AG10803 (cell line): ENCODE results near the gene HM13.
A peak's percentile ranks its signal among the peaks of the same experiment; 100 is the strongest.
"Not testable (repeated sequence)": the region's sequence is repeated elsewhere in the genome, so short reads cannot be mapped to it uniquely, and the experiment has no call there.

Source experiments
- DNase-seq: peaks from one replicate; pipeline ENCODE4 v3.0.0; 2010; ENCODE audit warnings: low read depth
- H3K4me3 ChIP-seq: 2 replicates; pipeline ENCODE4 v1.5.1; 2011; ENCODE audit warnings: mild to moderate bottlenecking, low read length, control low read depth
- CTCF ChIP-seq: conservative IDR thresholded peaks from 2 replicates; pipeline ENCODE4 v1.5.1; 2011; ENCODE audit warnings: mild to moderate bottlenecking, low read length, control low read depth, inconsistent platforms

Gene HM13

GRCh38 chr20:31595380-31595653 lies 81.1 kb downstream of the HM13 start:
- no peak for TF ChIP-seq CTCF
- no peak for DNase-seq
- H3K4me3 ChIP-seq: no peak overlapping the region

GRCh38 chr20:31595654-31596411 lies 81.6 kb downstream of the HM13 start:
- no peak for TF ChIP-seq CTCF
- H3K4me3 ChIP-seq: peak overlapping the region; percentile 24; the same call in 1 of the 2 replicates
- DNase-seq: peak; percentile 97

GRCh38 chr20:31596412-31596715 lies 82.1 kb downstream of the HM13 start:
- peak overlapping the region; percentile 24; the same call in 1 of the 2 replicates for H3K4me3 ChIP-seq
- not testable (repeated sequence) for DNase-seq

GRCh38 chr20:31596831-31597480 lies 82.7 kb downstream of the HM13 start:
- no peak for DNase-seq
- H3K4me3 ChIP-seq: no peak overlapping the region
- no peak for TF ChIP-seq CTCF

GRCh38 chr20:31597481-31597855 lies 83.2 kb downstream of the HM13 start:
- no peak for TF ChIP-seq CTCF
- H3K4me3 ChIP-seq: no peak overlapping the region
- DNase-seq: no peak

- DNase-seq: no peak
- no peak for TF ChIP-seq CTCF
- peak overlapping the region; percentile 39 for H3K4me3 ChIP-seq
Measured at GRCh38 chr20:31602431-31602778, 88.2 kb downstream of the HM13 start.

- DNase-seq: peak; percentile 75
- TF ChIP-seq CTCF: peak; percentile 26
- peak overlapping the region; percentile 39 for H3K4me3 ChIP-seq
Measured at GRCh38 chr20:31602779-31603441, 88.7 kb downstream of the HM13 start.
